Measurements from ENCODE around the gene CCDC170. TPM values are rescaled to one million over a fixed set of nuclear protein-coding genes. Genes with fewer than 3 reads are reported as not detected.

Gene CCDC170
- total RNA-seq, 1 donor from 2014 or later = 0.14 TPM

DNA sequence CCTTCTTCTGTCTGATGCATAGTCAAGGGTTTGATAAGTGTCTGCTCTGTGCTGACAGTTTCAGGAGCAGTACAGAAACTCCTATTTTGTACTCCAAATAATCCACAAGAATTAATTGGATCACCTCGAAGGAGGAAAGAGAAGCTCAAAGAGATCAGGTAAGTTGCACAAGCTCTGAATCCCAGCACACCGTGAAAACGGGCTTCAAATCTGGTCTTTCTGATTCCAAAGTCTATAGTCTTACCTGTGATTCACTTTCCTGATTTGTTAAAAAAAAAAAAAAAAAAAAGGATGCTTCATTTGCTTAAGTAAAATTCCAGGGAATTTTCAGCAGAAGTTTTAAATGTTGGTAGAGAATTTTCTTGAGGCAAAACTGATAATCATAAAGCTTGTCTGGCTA is 157.8 kb downstream of the CCDC170 start:
- no peaks in the 10 kb centered on the region for H3K27me3 ChIP-seq (ENCODE audit: insufficient read depth, low read length)
- no peak overlapping the region for H3K4me3 Mint-ChIP-seq (ENCODE audit: unreplicated experiment)
- FAIRE-seq = no peak
- no peaks in the 10 kb centered on the region for H3K36me3 ChIP-seq (ENCODE audit: insufficient read depth, low read length)
- H3K27ac Mint-ChIP-seq (ENCODE audit: unreplicated experiment) = no peak overlapping the region
- no peaks in the 10 kb centered on the region for H3K36me3 Mint-ChIP-seq (ENCODE audit: low read depth, unreplicated experiment)
- no peaks in the 10 kb centered on the region for H3K27me3 Mint-ChIP-seq (ENCODE audit: low read depth, unreplicated experiment)
- H3K27ac ChIP-seq (ENCODE audit: low read depth, low read length) = no peak overlapping the region
- no peaks in the 10 kb centered on the region for H4K20me1 ChIP-seq (ENCODE audit: insufficient read depth, low read length)
- H3K9me3 ChIP-seq (ENCODE audit: insufficient read depth, low read depth, low read length) = no peaks in the 10 kb centered on the region
- no peak overlapping the region for H3K4me2 ChIP-seq (ENCODE audit: low read length)
- peaks cover 8% of the 10 kb centered on the region for H3K9me3 Mint-ChIP-seq (ENCODE audit: unreplicated experiment)
- H3K4me1 ChIP-seq (ENCODE audit: insufficient read depth, low read length) = no peaks in the 10 kb centered on the region
- H3K4me3 ChIP-seq (ENCODE audit: insufficient read depth, low read depth, low read length) = no peak overlapping the region
- TF ChIP-seq EZH2 (IDR thresholded peaks at IDR 0.05; ENCODE audit: insufficient read depth, low read length) = no peak
- TF ChIP-seq, protein P1, sequence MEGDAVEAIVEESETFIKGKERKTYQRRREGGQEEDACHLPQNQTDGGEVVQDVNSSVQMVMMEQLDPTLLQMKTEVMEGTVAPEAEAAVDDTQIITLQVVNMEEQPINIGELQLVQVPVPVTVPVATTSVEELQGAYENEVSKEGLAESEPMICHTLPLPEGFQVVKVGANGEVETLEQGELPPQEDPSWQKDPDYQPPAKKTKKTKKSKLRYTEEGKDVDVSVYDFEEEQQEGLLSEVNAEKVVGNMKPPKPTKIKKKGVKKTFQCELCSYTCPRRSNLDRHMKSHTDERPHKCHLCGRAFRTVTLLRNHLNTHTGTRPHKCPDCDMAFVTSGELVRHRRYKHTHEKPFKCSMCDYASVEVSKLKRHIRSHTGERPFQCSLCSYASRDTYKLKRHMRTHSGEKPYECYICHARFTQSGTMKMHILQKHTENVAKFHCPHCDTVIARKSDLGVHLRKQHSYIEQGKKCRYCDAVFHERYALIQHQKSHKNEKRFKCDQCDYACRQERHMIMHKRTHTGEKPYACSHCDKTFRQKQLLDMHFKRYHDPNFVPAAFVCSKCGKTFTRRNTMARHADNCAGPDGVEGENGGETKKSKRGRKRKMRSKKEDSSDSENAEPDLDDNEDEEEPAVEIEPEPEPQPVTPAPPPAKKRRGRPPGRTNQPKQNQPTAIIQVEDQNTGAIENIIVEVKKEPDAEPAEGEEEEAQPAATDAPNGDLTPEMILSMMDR (IDR thresholded peaks at IDR 0.05; ENCODE audit: insufficient read depth, low read depth, low read length) = no peak
- no peaks in the 10 kb centered on the region for H3K79me2 ChIP-seq (ENCODE audit: insufficient read depth, low read length)
- no peak overlapping the region for H3K9ac ChIP-seq (ENCODE audit: low read length)
- H2AFZ ChIP-seq (ENCODE audit: low read depth, low read length) = no peak overlapping the region
- DNase-seq (ENCODE audit: low read depth) = no peak
- no peaks in the 10 kb centered on the region for H3K4me1 Mint-ChIP-seq (ENCODE audit: low read depth, unreplicated experiment)

DNA sequence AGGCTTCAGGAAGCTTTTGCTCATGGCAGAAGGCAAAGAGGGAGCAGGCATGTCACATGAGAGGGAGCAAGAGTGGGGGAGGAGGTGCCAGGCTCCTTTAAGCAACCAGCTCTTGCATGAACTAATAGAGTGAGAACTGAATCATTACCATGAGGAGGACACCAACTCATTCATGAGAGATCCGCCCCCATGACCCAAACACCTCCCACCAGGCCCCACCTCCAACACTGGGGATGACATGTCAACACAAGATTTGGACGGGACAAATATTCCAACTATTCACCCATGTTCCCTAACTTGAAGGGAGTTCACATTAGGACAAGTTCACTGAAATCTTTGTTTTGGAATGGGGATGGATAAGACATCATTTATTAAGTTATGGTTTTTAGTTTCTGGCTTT is 158.5 kb downstream of the CCDC170 start:
- no peaks in the 10 kb centered on the region for H3K4me1 ChIP-seq (ENCODE audit: insufficient read depth, low read length)
- Mint-ChIP-seq H3K9me3 (ENCODE audit: unreplicated experiment) (peaks cover 8% of the 10 kb centered on the region), H3K27me3 (ENCODE audit: low read depth, unreplicated experiment) (no peaks in the 10 kb centered on the region), H3K36me3 (ENCODE audit: low read depth, unreplicated experiment) (no peaks in the 10 kb centered on the region), H3K27ac (ENCODE audit: unreplicated experiment) (no peak overlapping the region), H3K4me1 (ENCODE audit: low read depth, unreplicated experiment) (no peaks in the 10 kb centered on the region), H3K4me3 (ENCODE audit: unreplicated experiment) (no peak overlapping the region)
- H3K27me3 ChIP-seq (ENCODE audit: insufficient read depth, low read length) = no peaks in the 10 kb centered on the region
- no peaks in the 10 kb centered on the region for H3K9me3 ChIP-seq (ENCODE audit: insufficient read depth, low read depth, low read length)
- no peaks in the 10 kb centered on the region for H3K79me2 ChIP-seq (ENCODE audit: insufficient read depth, low read length)
- no peaks in the 10 kb centered on the region for H3K36me3 ChIP-seq (ENCODE audit: insufficient read depth, low read length)
- H4K20me1 ChIP-seq (ENCODE audit: insufficient read depth, low read length) = no peaks in the 10 kb centered on the region
- FAIRE-seq (no peak), DNase-seq (ENCODE audit: low read depth) (no peak)
- no peak overlapping the region for H3K9ac ChIP-seq (ENCODE audit: low read length)
- no peak overlapping the region for H3K4me2 ChIP-seq (ENCODE audit: low read length)
- TF ChIP-seq, protein P1 (IDR thresholded peaks at IDR 0.05; ENCODE audit: insufficient read depth, low read depth, low read length) = no peak
- TF ChIP-seq EZH2 (IDR thresholded peaks at IDR 0.05; ENCODE audit: insufficient read depth, low read length) = no peak
- H2AFZ ChIP-seq (ENCODE audit: low read depth, low read length) = no peak overlapping the region
- H3K4me3 ChIP-seq (ENCODE audit: insufficient read depth, low read depth, low read length) = no peak overlapping the region
- H3K27ac ChIP-seq (ENCODE audit: low read depth, low read length) = no peak overlapping the region

DNA sequence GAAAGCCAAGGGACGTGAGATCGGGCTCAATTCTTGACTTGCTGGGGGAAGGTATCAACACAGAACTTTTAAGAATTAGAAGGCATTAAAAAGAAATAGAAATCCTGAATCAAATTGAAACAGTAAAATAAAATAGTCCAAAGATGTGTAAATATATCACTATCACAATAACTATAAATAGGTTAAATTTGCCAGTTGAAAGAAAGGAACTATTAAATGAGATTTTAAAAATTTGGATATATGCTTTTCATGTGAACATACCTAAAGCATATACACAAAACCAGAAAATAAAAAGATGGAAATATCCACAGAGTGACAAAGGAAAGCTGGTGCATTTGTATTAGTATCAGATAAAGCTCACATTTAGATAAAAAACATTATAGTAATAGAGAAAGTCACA is 161.3 kb downstream of the CCDC170 start:
- Mint-ChIP-seq H3K4me3 (ENCODE audit: unreplicated experiment) (no peak overlapping the region), H3K36me3 (ENCODE audit: low read depth, unreplicated experiment) (no peaks in the 10 kb centered on the region), H3K9me3 (ENCODE audit: unreplicated experiment) (peaks cover 8% of the 10 kb centered on the region), H3K4me1 (ENCODE audit: low read depth, unreplicated experiment) (no peaks in the 10 kb centered on the region), H3K27ac (ENCODE audit: unreplicated experiment) (no peak overlapping the region), H3K27me3 (ENCODE audit: low read depth, unreplicated experiment) (no peaks in the 10 kb centered on the region)
- TF ChIP-seq, protein P1 (IDR thresholded peaks at IDR 0.05; ENCODE audit: insufficient read depth, low read depth, low read length) = no peak
- no peak for TF ChIP-seq EZH2 (IDR thresholded peaks at IDR 0.05; ENCODE audit: insufficient read depth, low read length)
- H3K4me1 ChIP-seq (ENCODE audit: insufficient read depth, low read length) = no peaks in the 10 kb centered on the region
- H3K36me3 ChIP-seq (ENCODE audit: insufficient read depth, low read length) = no peaks in the 10 kb centered on the region
- H3K9me3 ChIP-seq (ENCODE audit: insufficient read depth, low read depth, low read length) = no peaks in the 10 kb centered on the region
- H3K4me2 ChIP-seq (ENCODE audit: low read length) = no peak overlapping the region
- no peaks in the 10 kb centered on the region for H3K27me3 ChIP-seq (ENCODE audit: insufficient read depth, low read length)
- H3K79me2 ChIP-seq (ENCODE audit: insufficient read depth, low read length) = no peaks in the 10 kb centered on the region
- H2AFZ ChIP-seq (ENCODE audit: low read depth, low read length) = no peak overlapping the region
- no peak overlapping the region for H3K4me3 ChIP-seq (ENCODE audit: insufficient read depth, low read depth, low read length)
- DNase-seq (ENCODE audit: low read depth) (no peak), FAIRE-seq (no peak)
- H3K9ac ChIP-seq (ENCODE audit: low read length) = no peak overlapping the region
- no peak overlapping the region for H3K27ac ChIP-seq (ENCODE audit: low read depth, low read length)
- H4K20me1 ChIP-seq (ENCODE audit: insufficient read depth, low read length) = no peaks in the 10 kb centered on the region
